NCI-H774 (cell line): ENCODE results near the gene ZNRF2.

ENCODE experiments used
- DNase-seq: peaks from one replicate; lab custom pipeline; 2025; lab: John Stamatoyannopoulos, UW

The ZNRF2 gene

DNA sequence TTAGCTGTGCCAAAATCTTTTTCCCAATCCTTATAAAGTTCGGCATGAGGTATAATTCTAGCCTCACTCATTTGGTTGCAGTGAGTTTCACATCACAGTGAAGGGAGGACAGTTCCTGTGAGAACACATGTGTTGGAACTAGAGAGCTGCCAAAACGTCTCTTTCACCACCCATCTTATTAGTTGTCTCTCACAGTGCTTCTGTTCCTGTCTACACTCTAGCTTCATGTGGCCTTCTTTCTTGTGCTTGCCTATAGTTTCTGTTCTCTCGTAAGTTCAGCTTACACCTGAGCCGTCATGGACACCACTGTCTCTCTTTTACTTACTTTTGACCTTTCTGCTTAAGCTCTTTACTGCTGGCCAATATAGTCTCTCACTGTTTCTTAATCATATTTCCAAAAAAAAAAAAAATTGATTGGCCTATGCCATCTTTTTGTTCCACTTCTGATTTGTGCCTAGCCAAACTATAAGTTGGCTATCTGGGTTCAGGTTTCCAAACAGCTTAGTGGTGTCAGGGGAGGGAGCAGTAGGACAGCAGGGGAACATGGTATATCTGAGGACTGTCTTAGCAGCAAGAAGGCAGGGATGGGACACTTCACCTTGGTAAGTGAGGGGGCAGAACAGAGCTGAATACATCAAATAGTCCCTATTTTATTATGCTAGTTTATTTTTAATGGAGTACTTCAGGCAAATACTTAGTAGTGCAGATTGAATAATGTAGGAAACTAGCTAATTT lies 38.0 kb downstream of the ZNRF2 start:
- no peak for DNase-seq

DNA sequence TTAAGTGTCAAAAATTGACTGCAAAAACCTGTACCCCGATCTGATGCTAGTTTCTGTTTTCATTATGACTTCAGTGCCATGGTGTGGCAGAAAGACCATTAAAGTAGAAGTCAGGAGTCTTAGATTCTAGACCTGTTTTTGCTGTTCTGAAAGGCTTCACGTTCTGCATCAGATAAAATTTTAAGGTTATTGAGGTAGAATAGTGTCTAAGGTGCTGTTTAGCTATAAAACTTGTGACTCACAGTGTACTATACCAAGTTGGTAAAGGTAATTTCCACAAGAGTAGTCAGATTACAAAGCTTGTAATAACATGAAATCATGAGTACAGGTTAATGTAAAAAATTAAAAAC lies 38.6 kb downstream of the ZNRF2 start:
- DNase-seq: no peak

DNA sequence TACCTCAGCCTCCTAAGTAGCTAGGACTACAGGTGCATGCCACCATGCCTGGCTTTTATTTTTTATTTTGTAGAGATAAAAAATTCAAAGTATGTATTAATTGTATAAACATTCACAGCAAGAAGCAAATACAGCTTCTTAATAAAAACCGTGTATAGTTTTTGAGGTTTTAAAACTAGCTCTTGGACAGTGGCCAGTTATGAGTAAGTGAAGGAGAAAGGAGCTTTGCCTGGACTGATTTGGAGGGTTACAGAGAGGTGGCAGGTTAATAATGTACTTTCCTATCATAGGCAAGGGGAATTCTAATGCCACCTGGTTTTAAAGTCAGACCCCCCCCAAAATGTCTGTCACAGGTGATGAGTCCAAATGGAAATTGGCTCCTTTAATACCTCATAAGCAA lies 43.4 kb downstream of the ZNRF2 start:
- no peak for DNase-seq

DNA sequence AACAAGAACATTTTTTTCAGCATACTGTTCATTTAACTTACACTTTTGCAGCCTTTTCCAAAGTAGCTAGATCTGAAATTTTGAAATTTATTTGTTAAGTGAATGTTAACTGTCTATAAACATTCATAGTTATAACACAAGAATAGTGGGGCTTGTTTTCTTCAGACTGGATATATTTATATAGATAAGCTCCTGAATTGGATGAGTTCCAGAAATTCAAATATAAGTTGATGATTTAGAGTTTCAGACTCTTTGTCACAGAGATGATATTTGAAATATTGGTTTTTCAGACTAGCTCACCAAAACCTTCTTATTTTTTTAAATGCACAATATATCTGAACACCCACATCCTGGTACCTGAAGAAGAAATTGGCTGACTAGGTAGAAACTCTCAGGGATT lies 44.0 kb downstream of the ZNRF2 start:
- no peak for DNase-seq

DNA sequence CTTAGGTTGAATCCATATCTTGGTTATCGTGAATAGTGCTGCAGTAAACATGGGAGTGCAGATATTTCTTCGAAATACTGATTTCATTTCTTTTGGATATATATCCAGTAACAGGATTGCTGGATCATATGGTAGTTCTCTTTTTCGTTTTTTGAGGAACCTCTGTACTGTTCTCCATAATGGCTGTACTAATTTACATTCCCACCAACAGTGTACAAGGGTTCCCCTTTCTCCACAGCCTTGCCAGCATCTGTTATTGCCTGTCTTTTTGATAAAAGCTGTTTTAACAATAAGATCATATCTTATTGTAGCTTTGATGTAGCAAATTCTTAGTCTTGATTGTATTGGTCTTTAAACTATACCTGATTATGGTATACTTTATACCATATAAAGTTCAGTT lies 45.3 kb downstream of the ZNRF2 start:
- DNase-seq: no peak

DNA sequence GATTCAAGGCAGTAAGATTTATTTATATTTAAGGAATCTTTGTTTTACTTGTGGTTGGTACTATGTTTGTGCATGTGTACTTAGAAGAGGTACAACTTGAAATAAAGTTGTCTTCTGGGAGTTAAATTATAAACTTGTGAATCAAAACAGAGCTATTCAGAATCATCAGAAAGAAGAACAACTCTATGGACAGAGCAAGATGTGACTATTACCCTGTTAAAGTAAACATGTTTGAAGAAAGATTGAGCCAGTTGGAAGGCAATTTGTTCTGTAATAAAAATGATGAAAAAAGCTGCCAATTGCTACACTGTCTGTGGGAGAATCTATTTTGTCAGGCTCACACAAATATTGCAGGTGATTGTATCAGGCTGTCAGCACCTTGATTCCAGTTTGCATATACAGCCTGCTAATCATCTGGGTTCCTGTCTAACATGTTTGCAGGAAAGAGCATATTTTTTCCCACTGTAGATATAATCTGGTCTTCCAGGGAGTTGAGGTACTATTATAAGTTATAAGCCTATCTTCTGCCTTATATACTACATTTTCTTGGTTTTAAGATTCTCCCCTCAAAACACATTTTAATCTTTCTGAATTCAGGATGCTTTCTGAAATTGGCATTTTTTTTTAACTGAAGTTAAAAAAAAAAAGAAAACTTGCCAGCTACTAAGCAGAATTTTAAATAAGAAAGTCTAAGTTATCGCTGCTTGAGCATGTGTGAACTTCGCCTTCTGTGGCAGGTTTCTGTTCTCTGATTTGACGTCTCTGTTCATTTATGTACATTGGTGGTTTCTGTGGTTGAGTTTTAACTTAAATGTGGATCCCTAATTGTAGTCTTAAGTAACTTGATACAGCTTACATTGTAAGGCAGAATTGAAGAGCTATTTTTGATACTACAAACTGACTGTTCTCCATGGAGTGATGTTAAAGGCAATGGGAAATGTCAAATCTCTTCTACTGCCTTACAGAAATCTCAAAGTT lies 46.0 kb downstream of the ZNRF2 start:
- DNase-seq: no peak

DNA sequence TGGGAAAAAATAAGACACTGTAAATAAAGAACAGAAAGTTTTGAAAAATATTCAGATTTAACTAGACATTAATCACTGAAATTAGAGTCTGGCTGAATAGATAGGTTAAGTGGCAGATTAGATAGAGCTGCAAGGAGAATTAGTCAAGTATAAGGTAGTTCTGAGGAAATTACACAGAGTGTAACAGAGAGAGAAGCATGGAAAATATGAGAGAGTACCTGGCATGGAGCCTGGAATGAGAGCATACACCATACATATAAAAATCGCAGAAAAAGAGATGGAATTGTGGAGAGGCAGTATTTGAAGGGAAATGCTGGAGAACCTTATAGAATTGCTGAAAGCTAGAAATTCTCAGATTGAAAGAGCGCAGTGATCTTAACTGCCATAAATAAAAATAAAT lies 46.9 kb downstream of the ZNRF2 start:
- DNase-seq: no peak

DNA sequence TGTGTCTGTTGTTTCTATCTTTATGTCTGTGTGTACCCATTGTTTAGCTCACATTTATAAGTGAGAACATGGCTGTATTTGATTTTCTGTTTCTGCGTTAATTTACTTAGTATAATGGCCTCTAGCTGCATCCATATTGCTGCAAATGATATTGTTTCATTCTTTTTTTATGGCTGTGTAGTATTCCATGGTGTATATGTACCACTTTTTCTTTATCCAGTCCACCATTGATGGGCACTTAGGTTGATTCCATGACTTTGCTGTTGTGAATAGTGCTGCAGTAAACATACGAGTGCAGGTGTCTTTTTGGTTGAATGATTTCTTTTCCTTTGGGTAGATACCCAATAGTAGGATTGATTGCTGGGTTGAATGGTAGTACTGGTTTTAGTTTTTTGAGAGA lies 48.2 kb downstream of the ZNRF2 start:
- no peak for DNase-seq

DNA sequence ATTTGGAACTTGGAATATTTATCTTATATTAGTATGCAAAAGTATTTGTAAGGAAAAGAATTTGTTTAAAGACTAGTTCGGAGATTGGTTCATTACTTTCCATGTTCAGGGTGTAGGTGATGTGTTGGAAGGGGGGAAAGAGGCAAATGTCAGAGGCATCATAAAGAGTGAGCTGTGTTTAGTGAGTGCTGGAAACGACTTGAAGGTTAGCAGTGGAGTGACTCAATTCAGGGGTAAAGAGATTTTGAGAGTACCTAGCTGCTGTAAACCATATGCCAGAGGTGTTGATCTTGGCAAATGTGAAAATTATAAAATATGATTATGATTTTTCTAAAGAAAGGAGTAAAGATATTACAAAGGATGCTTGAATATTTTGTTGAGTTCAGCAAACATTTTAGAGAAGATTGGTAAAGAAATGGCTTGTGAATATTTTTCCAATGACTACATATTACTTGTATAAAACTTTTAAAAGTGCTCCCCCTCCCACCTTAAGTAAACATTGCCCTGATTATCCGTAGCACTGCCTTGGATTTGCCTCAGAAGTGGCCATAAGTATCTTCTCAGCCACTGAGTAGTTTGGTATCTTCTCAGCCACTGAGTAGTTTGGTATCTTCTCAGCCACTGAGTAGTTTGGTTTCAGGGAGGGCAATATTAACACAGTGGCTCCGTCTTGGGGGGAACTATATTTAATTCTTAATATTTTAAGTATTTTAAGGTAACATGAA lies 51.5 kb downstream of the ZNRF2 start:
- DNase-seq: no peak

DNA sequence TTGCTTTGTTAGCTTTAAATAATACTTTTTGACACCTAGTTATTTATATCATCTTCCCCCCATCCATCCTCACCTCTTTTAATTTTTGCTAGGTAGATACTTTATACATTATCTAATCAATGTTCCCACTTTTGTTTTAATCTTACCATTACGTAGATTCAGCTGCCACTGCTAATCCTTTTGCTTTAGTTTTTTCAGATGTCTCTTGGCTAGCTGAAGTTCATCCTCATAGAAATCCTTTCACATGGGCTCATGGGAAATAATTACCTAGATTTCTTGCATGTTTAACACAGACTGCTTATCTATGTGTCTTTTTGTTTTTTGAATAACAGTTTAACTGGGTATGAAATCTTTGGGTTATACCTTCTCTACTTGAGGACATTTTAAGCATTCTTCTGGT lies 60.1 kb downstream of the ZNRF2 start:
- no peak for DNase-seq

DNA sequence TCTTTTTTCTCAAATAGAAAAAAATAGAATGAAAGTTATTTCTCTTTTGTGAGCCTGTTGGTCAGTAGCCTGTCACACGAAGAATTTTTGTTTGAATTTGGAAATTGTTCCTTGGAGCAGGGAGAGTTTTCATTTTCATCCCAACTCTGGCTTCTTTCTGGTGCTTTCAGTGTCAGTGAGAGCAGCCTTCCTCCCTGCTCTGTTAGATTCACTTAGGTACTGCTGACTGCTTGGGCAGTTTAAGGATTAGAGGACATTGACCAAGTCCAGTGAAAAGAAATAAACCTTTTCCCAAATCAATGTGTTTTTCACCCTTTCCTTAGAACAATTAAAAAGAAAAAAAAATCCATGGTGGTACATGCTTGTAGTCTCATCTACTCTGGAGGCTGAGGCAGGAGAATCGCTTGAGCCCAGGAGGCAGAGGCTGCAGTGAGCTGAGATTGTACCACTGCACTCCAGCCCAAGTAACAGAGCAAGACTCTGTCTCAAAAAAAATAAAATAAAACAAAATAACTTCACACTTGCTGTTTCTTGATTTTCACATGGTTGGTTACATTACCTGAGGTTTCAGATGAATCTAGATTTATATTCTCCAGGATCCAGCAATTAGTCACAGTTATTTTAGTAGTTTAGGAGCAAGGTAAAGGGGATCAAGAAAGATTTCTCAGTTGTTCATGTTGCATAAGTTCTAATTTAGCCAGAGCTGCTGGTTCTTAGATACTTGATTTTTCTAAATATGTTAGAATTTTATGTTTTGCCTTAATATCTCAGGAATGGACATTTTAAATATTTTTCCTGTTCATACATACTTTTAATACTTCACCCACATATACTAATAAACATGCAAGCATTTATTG lies 63.1 kb downstream of the ZNRF2 start:
- DNase-seq: no peak

DNA sequence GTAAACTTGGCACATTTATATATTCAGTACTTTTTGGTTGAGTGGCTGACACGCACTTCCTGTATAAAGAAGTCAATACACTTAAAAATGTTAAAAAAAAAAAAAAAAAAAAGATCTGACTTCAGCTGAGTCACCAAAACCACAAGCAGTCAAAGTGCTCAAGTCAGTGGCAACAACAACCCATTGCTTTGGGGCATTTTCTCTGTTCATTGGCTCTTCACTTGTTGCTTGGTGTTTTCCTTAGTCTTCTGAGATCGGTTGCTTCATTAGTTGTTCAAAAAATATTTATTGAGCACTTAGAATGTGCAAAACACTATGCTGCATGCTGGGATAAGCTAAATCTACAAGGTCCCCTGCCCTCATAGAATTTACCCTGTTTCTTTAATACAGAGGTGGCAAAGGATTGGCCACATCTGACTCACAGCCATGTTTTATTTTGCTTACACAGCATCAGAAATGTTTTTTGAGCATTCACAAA lies 63.7 kb downstream of the ZNRF2 start:
- DNase-seq: no peak

DNA sequence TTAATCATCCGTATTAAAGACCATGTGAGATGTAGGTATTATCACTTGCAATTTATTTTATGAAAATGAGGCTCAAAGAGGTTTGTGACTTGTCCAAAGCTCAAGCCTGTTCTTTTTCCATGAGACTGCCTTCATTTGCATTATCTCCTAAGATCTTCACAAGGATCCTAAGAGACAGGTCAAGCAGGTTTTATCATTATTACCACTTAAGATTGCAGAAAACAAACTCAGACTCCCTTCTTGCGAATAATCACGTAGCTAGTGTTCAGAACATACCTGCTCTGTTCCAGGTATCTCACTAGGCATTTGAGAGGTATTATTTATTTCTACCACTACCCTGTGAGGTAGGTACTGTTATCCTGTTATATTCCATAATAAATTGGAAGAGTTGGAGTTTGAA lies 64.8 kb downstream of the ZNRF2 start:
- DNase-seq: no peak

DNA sequence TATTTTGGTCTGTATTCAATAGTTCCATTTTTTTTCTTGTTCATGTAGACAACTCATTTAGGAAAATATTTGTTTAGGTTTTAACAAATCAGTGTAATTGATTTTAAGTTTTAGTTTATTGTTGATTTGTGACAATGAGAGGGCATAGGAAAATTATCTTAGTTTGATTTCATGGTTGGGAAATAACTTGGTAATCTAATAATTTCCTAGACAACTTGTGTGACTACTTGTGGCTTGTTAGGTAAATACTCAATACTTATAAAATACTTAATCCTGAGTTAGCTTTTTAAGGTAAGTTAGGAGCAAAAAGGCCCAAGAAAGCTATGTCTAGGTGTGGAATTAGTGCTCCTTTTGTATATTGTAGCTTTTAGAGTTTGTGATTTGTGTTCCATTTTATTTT lies 65.4 kb downstream of the ZNRF2 start:
- DNase-seq: no peak

DNA sequence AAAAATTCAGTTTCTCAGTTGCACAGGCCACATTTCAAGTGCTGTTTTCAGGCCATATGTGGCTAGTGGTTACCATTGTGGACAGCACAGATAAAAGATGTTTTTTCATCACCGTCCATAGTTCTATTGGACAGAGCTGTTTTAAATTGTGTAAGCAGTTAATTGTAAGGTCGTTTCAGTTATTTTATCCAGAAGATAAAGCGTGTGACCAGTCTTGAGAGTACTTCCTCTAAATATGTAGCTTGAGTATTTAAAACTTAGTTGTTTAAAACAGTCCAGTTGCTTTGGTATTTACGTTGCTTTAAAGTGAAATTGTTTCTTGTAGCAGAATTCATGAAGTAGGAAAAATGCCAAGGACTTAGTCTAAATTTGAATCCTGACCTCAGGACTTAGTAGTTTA lies 66.9 kb downstream of the ZNRF2 start:
- DNase-seq: no peak

DNA sequence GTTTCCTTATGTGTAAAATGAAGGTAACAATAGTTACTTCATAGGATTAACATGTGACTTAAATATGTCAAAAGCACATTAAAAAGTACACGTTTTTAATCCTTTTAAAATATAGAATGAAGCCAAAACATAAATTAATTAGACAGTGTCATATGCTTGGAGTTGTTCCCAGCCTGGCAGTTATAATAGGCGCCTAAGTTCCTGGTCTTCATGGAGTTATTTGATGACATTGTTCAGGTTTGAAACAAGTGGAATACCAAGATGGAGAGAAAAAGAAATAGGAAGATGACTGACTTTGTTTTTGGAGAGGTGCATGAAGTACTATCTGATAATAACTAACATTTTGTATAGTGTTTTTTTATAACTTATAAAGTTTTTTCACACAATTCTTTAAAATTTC lies 67.3 kb downstream of the ZNRF2 start:
- no peak for DNase-seq

DNA sequence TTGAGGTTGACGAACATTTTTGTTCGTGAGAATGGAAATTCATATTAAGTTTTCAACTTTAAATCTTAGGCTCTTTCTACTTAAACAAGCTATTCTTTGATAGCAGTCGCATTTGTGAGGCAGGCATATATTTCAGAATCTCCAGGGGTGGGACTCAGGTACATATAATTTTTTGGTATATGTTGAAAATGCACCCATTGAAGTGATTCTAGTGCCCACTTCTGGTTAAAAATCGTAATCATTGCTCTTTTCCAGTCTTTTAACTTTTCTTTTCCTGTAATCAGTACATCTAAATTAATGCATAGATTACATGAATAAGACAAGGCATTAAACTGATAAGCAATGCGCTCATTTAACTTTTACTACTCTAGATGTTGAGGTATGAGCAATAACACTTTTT lies 67.8 kb downstream of the ZNRF2 start:
- DNase-seq: no peak

DNA sequence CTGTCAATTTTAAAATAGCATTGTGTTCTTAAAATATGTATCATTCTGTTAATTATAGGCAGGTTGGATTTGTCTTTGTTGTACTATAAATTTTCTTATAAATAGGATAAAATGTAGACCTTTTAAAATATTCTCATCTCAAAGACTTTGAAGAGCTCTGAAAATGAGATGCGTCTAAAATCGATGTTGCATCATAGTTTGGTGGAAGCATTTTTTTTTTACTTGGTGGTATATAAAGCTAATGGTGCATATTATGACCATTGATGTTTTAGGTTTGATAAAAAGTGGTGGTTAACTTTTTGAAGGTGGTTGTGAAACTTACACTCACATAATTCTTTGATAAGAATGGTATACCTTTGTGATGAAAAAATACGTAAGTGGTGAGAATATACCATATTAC lies 69.1 kb downstream of the ZNRF2 start:
- DNase-seq: no peak

DNA sequence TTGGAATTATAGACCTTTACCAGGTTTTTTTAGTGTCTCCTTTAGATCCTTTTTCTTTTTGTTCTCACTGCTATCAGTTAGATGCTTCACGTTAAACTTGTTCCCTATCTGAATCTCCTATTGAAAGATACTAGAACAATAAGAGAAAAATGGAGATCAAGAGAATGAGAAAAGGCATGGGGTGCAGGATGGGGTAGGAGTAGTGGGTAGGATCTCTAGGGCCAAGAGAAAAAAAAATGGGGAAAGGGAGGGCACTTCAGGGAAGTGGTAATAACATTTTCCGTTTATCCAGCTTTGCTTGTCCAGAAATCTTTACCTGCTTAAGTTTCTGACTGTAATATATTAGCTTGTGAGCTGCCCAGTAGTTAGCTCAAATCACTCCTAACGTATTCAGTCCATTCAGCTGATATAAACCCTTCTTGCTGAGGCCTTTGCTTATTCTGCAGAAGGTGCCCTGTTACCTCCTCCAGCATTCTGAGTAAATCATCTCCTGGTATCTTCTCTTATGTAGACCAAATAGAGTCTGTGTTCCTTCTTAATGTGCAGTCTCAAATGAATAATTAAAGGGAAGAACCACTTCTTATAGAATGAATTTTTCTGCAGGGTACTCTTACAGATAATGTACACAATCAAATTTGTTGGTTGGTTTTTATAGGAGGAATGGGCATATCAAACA lies 69.7 kb downstream of the ZNRF2 start:
- DNase-seq: no peak

DNA sequence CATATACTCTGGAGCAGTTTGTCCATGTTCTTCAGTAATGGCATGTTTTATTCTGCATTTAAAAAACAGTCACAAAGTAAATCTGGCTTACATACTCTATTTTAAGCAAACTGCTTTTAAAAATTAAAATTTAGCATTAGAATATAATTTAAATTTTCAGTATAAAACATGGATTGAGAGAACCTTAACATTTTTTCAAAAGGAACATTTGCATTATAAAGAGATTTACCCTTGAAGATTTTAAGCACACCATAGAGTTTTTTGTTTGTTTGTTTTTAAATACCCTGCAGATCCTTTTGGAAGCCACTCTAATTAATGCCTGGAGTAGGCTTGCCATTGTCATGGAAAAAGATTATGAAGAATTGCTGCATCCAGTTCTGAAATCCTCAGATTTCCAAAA lies 70.4 kb downstream of the ZNRF2 start:
- no peak for DNase-seq

DNA sequence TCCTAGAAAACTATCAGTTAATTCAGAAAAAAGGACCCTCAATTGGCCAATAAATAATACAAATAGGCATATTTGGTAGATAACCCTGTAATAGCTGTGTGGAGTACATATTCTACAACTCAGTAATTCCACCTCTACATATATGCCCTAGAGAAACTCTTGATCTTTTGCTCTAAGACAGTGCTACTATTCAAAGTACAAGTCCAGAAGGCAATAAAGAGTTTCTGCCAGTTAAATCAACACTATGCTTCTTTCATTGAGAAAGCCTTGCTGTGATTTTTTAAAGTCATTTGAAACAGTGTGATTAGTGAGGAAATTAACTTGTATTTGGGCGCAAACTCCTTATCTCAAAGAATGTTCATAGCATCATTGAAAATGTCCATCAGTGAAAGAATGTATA lies 75.6 kb downstream of the ZNRF2 start:
- no peak for DNase-seq
